ENCODE data around the gene CNIH2. TPM values are rescaled to one million over a fixed set of nuclear protein-coding genes. Genes with fewer than 3 reads are reported as not detected.
A peak's percentile ranks its signal among the peaks of the same experiment; 100 is the strongest.

The CNIH2 gene
- total and polyA plus RNA-seq, 2 of the 8 experiments (the other 6 are each of a cell fraction or from before 2014, with no cell fraction given), result 12.5 to 15.8 TPM

GRCh38 chr11:66294626-66295620 lies 16.9 kb downstream of the CNIH2 start:
- no peak overlapping the region for H4K5ac ChIP-seq (ENCODE audit: insufficient read length, low read depth, low read length)
- H4K20me1 ChIP-seq (replicated peaks in 1 of 2; ENCODE audit: control insufficient read depth in 1 of 2, insufficient read depth in 2 of 2, low read length in 2 of 2), result peaks cover 2 to 5% of the 10 kb centered on the region in 2 experiments
- no peak overlapping the region for H3K56ac ChIP-seq (replicated peaks; ENCODE audit: insufficient read length, low read depth, low read length)
- no peak overlapping the region for H3K14ac ChIP-seq (ENCODE audit: insufficient read length)
- H3K27me3 ChIP-seq (replicated peaks in 1 of 4; ENCODE audit: control insufficient read depth in 3 of 4, extremely low read depth in 1 of 4, insufficient read depth in 3 of 4, low read length in 3 of 4), result peaks cover 2 to 30% (median 18%) of the 10 kb centered on the region in 4 experiments
- H3K9me3 ChIP-seq (ENCODE audit: insufficient read depth in 2 of 2, low read depth in 1 of 2, low read length in 1 of 2), result no peaks in the 10 kb centered on the region
- no peak overlapping the region for H4K8ac ChIP-seq (ENCODE audit: extremely low read depth, insufficient read depth, low read length)
- peaks cover 8% of the 10 kb centered on the region; the same call in 1 of the 2 replicates for H3K23me2 ChIP-seq (ENCODE audit: low read depth, low read length)
- no peak overlapping the region for H3K9ac ChIP-seq (replicated peaks in 1 of 4; ENCODE audit: extremely low read depth in 1 of 4, low read depth in 3 of 4, low read length in 3 of 4)
- no peak overlapping the region for H4K91ac ChIP-seq (replicated peaks; ENCODE audit: insufficient read length, low read length)
- H3K4me2 ChIP-seq (ENCODE audit: insufficient read depth in 1 of 2, low read depth in 2 of 2, low read length in 2 of 2), result no peak overlapping the region
- no peak overlapping the region for H2AFZ ChIP-seq (ENCODE audit: low read length)
- ChIA-PET POLR2A (ENCODE audit: partially characterized antibody) (interaction anchor here (0.5 to 4.0 kb wide), 3 partner anchors 8 to 17 kb away, joined by 3 to 16 read pairs (median 3); no protein-coding TSS in a partner anchor), CTCF (ENCODE audit: partially characterized antibody) (interaction anchor here (1.0 to 1.6 kb wide), 5 partner anchors 16 to 46 kb away, joined by 3 to 6 read pairs (median 3); partner anchors contain the start of gene RAB1B)
- no peak overlapping the region for H3K4me3 ChIP-seq (ENCODE audit: extremely low read depth in 1 of 4, insufficient read depth in 2 of 4, low read depth in 3 of 4, low read length in 4 of 4)
- no peak overlapping the region for H3K18ac ChIP-seq (ENCODE audit: extremely low read depth, low read length)
- no peak for DNase-seq (ENCODE audit: low read depth in 1 of 2, low spot score in 2 of 2)
- peak overlapping the region; percentile 39; the same call in 1 of the 2 replicates for H2BK12ac ChIP-seq (ENCODE audit: low read depth, low read length)
- H3K79me2 ChIP-seq (ENCODE audit: control insufficient read depth in 1 of 2, insufficient read depth in 2 of 2, low read length in 2 of 2), result no peaks in the 10 kb centered on the region
- H2BK15ac ChIP-seq (ENCODE audit: low read length), result no peak overlapping the region
- no peak overlapping the region for H3K4ac ChIP-seq (replicated peaks; ENCODE audit: insufficient read length, low read depth, low read length)
- no peak overlapping the region for H2BK120ac ChIP-seq (replicated peaks; ENCODE audit: low read depth, low read length)
- H3K79me1 ChIP-seq (ENCODE audit: low read depth, low read length), result 0 out of 2 replicates have a peak, but pooled peaks cover 2% of the 10 kb centered on the region
- no peak overlapping the region for H3K23ac ChIP-seq (ENCODE audit: insufficient read length)
- no peak for FAIRE-seq
- WGBS, 2 experiments (ENCODE audit: extremely low coverage in 1 of 2, insufficient coverage in 1 of 2, insufficient read length in 1 of 2, insufficient replicate concordance in 2 of 2, low coverage in 1 of 2, low lambda C conversion rate in 2 of 2, missing lambda C conversion rate in 1 of 2), result 93% methylated on average over 75 of the region's 123 CpGs; no CpG with 5 or more reads in 1 of the 2 experiments
- H2AK5ac ChIP-seq (ENCODE audit: low read depth, low read length), result no peak overlapping the region
- no peak overlapping the region for H2BK20ac ChIP-seq (ENCODE audit: low read length)
- H3K27ac ChIP-seq (ENCODE audit: low read depth, low read length), result no peak overlapping the region
- peaks cover 2 to 24% (median 8%) of the 10 kb centered on the region in 4 experiments; a peak in 6 of 7 replicates for H3K4me1 ChIP-seq (replicated peaks in 1 of 4; ENCODE audit: control insufficient read depth in 3 of 4, insufficient read depth in 4 of 4, low read length in 3 of 4)
- H2BK5ac ChIP-seq (ENCODE audit: low read depth, low read length), result no peak overlapping the region
- no peaks in the 10 kb centered on the region for H3K36me3 ChIP-seq (ENCODE audit: control insufficient read depth in 2 of 4, insufficient read depth in 4 of 4, low read length in 3 of 4)
- TF ChIP-seq CHD2 (IDR thresholded peaks at IDR 0.05; ENCODE audit: low read length) (no peak), RAD21 (IDR thresholded peaks at IDR 0.05 in 1 of 2, conservative IDR thresholded peaks at IDR 0.05 in 1 of 2; ENCODE audit: low read depth in 2 of 2, low read length in 2 of 2) (no peak), KDM1A (IDR thresholded peaks at IDR 0.05; ENCODE audit: borderline replicate concordance, low read length) (no peak), BACH1 (IDR thresholded peaks at IDR 0.05; ENCODE audit: low read length) (no peak), NANOG (IDR thresholded peaks at IDR 0.05; ENCODE audit: insufficient read depth, low read depth, low read length, poor library complexity, severe bottlenecking) (no peak), POU5F1 (IDR thresholded peaks at IDR 0.05; ENCODE audit: low read depth, low read length) (no peak), E2F6 (IDR thresholded peaks at IDR 0.05) (no peak), HDAC6 (IDR thresholded peaks at IDR 0.05; ENCODE audit: low read depth, low read length) (no peak), EP300 (IDR thresholded peaks at IDR 0.05; ENCODE audit: borderline replicate concordance in 1 of 2, low read depth in 2 of 2, low read length in 2 of 2) (no peak), SP2 (IDR thresholded peaks at IDR 0.05; ENCODE audit: low read length) (no peak)

All from H1 (cell line).